Measurements from ENCODE around the gene INSM2. TPM values are rescaled to one million over a fixed set of nuclear protein-coding genes. Genes with fewer than 3 reads are reported as not detected.

The INSM2 gene
- total and polyA plus RNA-seq, 2 of the 13 experiments (the other 11 are each of a cell fraction or from before 2014, with no cell fraction given), result not detected

DNA sequence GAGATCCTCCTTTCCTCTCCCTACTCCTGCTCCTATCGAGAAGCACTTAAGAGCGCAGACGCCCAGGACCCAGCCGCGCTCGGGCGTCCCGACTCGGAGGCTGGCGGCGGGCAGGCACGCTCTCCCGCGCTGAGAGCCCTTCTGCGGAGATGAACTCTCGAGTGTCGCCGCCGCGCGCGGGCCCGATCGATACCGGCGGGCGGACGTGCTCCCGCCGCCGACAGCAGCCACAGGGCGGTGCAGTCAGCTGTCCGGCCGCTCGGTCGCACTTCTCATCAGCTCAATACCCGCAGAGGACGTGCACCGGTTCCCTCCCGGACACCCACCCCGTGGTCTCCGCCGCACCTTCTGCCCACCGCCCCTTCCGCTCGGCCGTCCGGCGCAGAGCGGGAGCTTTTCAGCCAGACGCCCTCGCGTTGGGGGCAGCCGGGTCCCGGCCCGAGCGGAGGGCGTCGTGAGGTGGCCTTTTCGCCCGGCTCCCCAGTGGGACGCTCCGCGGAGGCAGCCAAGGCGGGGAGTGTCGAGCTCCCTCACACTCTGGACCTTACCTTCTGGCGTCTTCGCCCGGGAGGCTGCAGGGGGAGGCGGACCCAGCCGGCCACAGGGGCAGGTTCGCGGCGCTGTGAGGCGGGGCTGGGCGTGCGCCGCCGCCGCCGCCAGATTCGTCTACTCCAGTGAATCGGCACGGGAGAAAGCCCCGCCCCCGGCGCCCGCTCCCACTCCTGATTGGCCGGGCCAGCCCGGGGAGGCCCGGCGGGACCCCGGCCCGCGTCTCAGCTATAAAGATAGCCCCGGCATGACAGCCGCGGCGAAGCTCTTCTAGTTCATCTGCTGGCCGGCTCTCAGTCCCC is at the start of gene INSM2 (continued):
- TF ChIP-seq HBP1 (CRISPR knock-in tag; IDR thresholded peaks at IDR 0.05; ENCODE audit: low read depth) (no peak), YEATS2 (CRISPR knock-in tag; IDR thresholded peaks at IDR 0.05; ENCODE audit: borderline replicate concordance) (no peak), ZSCAN21 (CRISPR knock-in tag; IDR thresholded peaks at IDR 0.05; ENCODE audit: borderline replicate concordance) (peak; percentile 33; the same call in 1 of the 2 replicates), GZF1 (CRISPR knock-in tag; IDR thresholded peaks at IDR 0.05) (peak; percentile 63; the same call in 1 of the 2 replicates), MED8 (CRISPR knock-in tag; IDR thresholded peaks at IDR 0.05; ENCODE audit: insufficient replicate concordance) (peak; percentile 82), ARID2 (CRISPR knock-in tag; IDR thresholded peaks at IDR 0.05; ENCODE audit: borderline replicate concordance) (no peak; the same call in 1 of the 2 replicates), MYC (CRISPR knock-in tag; IDR thresholded peaks at IDR 0.05; ENCODE audit: borderline replicate concordance) (peak; percentile 43; the same call in 1 of the 2 replicates), SAP130 (CRISPR knock-in tag; IDR thresholded peaks at IDR 0.05; ENCODE audit: low read depth) (peak; percentile 75), RCOR2 (CRISPR knock-in tag; IDR thresholded peaks at IDR 0.05) (no peak; the same call in 1 of the 2 replicates), ATAD3A (CRISPR knock-in tag; IDR thresholded peaks at IDR 0.05) (no peak; the same call in 1 of the 2 replicates), ATF7 (IDR thresholded peaks at IDR 0.05) (no peak), ATF7 (CRISPR knock-in tag; IDR thresholded peaks at IDR 0.05) (peak; percentile 68; the same call in 1 of the 2 replicates), TOE1 (CRISPR knock-in tag; IDR thresholded peaks at IDR 0.05) (no peak), PTBP1 (IDR thresholded peaks at IDR 0.05; ENCODE audit: low read depth, low read length, poor library complexity, severe bottlenecking) (peak; percentile 48), ZC3H4 (CRISPR knock-in tag; IDR thresholded peaks at IDR 0.05; ENCODE audit: borderline replicate concordance) (no peak), ZNF430 (CRISPR knock-in tag; IDR thresholded peaks at IDR 0.05) (peak; percentile 77; the same call in 1 of the 2 replicates)
- TF ChIP-seq, protein P1, sequence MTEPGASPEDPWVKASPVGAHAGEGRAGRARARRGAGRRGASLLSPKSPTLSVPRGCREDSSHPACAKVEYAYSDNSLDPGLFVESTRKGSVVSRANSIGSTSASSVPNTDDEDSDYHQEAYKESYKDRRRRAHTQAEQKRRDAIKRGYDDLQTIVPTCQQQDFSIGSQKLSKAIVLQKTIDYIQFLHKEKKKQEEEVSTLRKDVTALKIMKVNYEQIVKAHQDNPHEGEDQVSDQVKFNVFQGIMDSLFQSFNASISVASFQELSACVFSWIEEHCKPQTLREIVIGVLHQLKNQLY (CRISPR knock-in tag; IDR thresholded peaks at IDR 0.05), result no peak
- TF ChIP-seq, protein P2, sequence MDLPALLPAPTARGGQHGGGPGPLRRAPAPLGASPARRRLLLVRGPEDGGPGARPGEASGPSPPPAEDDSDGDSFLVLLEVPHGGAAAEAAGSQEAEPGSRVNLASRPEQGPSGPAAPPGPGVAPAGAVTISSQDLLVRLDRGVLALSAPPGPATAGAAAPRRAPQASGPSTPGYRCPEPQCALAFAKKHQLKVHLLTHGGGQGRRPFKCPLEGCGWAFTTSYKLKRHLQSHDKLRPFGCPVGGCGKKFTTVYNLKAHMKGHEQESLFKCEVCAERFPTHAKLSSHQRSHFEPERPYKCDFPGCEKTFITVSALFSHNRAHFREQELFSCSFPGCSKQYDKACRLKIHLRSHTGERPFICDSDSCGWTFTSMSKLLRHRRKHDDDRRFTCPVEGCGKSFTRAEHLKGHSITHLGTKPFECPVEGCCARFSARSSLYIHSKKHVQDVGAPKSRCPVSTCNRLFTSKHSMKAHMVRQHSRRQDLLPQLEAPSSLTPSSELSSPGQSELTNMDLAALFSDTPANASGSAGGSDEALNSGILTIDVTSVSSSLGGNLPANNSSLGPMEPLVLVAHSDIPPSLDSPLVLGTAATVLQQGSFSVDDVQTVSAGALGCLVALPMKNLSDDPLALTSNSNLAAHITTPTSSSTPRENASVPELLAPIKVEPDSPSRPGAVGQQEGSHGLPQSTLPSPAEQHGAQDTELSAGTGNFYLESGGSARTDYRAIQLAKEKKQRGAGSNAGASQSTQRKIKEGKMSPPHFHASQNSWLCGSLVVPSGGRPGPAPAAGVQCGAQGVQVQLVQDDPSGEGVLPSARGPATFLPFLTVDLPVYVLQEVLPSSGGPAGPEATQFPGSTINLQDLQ (CRISPR knock-in tag; IDR thresholded peaks at IDR 0.05), result no peak; the same call in 1 of the 2 replicates
- TF ChIP-seq, protein P3, sequence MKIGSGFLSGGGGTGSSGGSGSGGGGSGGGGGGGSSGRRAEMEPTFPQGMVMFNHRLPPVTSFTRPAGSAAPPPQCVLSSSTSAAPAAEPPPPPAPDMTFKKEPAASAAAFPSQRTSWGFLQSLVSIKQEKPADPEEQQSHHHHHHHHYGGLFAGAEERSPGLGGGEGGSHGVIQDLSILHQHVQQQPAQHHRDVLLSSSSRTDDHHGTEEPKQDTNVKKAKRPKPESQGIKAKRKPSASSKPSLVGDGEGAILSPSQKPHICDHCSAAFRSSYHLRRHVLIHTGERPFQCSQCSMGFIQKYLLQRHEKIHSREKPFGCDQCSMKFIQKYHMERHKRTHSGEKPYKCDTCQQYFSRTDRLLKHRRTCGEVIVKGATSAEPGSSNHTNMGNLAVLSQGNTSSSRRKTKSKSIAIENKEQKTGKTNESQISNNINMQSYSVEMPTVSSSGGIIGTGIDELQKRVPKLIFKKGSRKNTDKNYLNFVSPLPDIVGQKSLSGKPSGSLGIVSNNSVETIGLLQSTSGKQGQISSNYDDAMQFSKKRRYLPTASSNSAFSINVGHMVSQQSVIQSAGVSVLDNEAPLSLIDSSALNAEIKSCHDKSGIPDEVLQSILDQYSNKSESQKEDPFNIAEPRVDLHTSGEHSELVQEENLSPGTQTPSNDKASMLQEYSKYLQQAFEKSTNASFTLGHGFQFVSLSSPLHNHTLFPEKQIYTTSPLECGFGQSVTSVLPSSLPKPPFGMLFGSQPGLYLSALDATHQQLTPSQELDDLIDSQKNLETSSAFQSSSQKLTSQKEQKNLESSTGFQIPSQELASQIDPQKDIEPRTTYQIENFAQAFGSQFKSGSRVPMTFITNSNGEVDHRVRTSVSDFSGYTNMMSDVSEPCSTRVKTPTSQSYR (CRISPR knock-in tag; IDR thresholded peaks at IDR 0.05; ENCODE audit: borderline replicate concordance), result peak; percentile 11; the same call in 1 of the 2 replicates

All from HepG2 (cell line).